IMR-90 (cell line): ENCODE measurements around the gene LAIR2. TPM values are rescaled to one million over a fixed set of nuclear protein-coding genes. Genes with fewer than 3 reads are reported as not detected.

Experiments
- ATAC-seq: fragments of 200-7000 bp; cut with Tn5 transposase; 2 replicates; pipeline ENCODE4 v1.9.1; 2020; ENCODE audit warnings: low read depth, mild to moderate bottlenecking, moderate library complexity
- BruUV-seq: library from RNA; stranded (reverse); fragments of 400-500 nt; replicated peaks from 2 replicates; lab custom pipeline; 2021; lab: Mats Ljungman, UMichigan
- CTCF ChIA-PET: fragments of 300-600 bp; formaldehyde crosslinking; extraction: SDS; loops from one replicate; lab custom pipeline; 2021; ENCODE audit warnings: antibody characterized with exemption; lab: Yijun Ruan, JAX
- POLR2A ChIA-PET: fragments of 300-600 bp; sonication (Branson Sonifier 250); formaldehyde crosslinking; loops from one replicate; lab custom pipeline; 2022; ENCODE audit warnings: antibody characterized with exemption; ENCODE audit not compliant: unreplicated experiment; lab: Charles Lee
- DNase-seq: peaks from one replicate; pipeline ENCODE4 v3.0.0; 2013
- H2AFZ ChIP-seq: replicated peaks from 2 replicates; pipeline ENCODE3; 2013; ENCODE audit warnings: low read length, mild to moderate bottlenecking; ENCODE audit not compliant: poor library complexity
- H2AK5ac ChIP-seq: 2 replicates; pipeline ENCODE4 v1.6.1; 2013; ENCODE audit warnings: low read depth, low read length, inconsistent platforms
- H2AK9ac ChIP-seq: replicated peaks from 2 replicates; pipeline ENCODE3; 2013; ENCODE audit warnings: mild to moderate bottlenecking, low read depth, low read length, moderate library complexity; ENCODE audit not compliant: poor library complexity
- H2BK120ac ChIP-seq: 2 replicates; pipeline ENCODE4 v1.6.1; 2013; ENCODE audit warnings: low read depth, low read length, inconsistent platforms
- H2BK15ac ChIP-seq: 3 replicates; pipeline ENCODE4 v1.6.1; 2013; ENCODE audit warnings: low read depth, low read length, inconsistent platforms
- H2BK20ac ChIP-seq: 2 replicates; pipeline ENCODE4 v1.6.1; 2013; ENCODE audit warnings: low read depth, mild to moderate bottlenecking, inconsistent platforms, low read length, moderate library complexity
- H2BK5ac ChIP-seq: 2 replicates; pipeline ENCODE4 v1.6.1; 2013; ENCODE audit warnings: mild to moderate bottlenecking, low read depth, low read length, inconsistent platforms; ENCODE audit not compliant: poor library complexity, severe bottlenecking
- H3K14ac ChIP-seq: replicated peaks from 2 replicates; pipeline ENCODE4 v1.6.1; 2013; ENCODE audit warnings: low read depth, low read length, inconsistent platforms
- H3K18ac ChIP-seq: 2 replicates; pipeline ENCODE4 v1.6.1; 2013; ENCODE audit warnings: low read depth, low read length, control low read depth
- H3K23ac ChIP-seq: 2 replicates; pipeline ENCODE4 v1.6.1; 2013; ENCODE audit warnings: low read depth, low read length, inconsistent platforms
- H3K27ac ChIP-seq: 2 replicates; pipeline ENCODE4 v1.5.1; 2013; ENCODE audit warnings: mild to moderate bottlenecking, control low read depth, low read length; ENCODE audit not compliant: insufficient read depth
- H3K27me3 ChIP-seq: 2 replicates; pipeline ENCODE4 v1.6.1; 2013; ENCODE audit warnings: low read length; ENCODE audit not compliant: control insufficient read depth, insufficient read depth
- H3K36me3 ChIP-seq: 2 replicates; pipeline ENCODE4 v1.6.1; 2013; ENCODE audit warnings: low read length, mixed read lengths; ENCODE audit not compliant: control insufficient read depth, insufficient read depth
- H3K4ac ChIP-seq: 2 replicates; pipeline ENCODE4 v1.6.1; 2013; ENCODE audit warnings: low read depth, low read length, inconsistent platforms
- H3K4me1 ChIP-seq: 2 replicates; pipeline ENCODE4 v1.6.1; 2013; ENCODE audit warnings: low read length, mixed read lengths; ENCODE audit not compliant: control insufficient read depth, insufficient read depth
- H3K4me2 ChIP-seq: 2 replicates; pipeline ENCODE4 v1.6.1; 2013; ENCODE audit warnings: low read depth, mild to moderate bottlenecking, control low read depth, low read length, moderate library complexity
- H3K4me3 ChIP-seq: 2 replicates; pipeline ENCODE4 v1.5.1; 2013; ENCODE audit warnings: low read depth, mild to moderate bottlenecking, control low read depth, low read length, moderate library complexity; ENCODE audit not compliant: insufficient read depth
- H3K56ac ChIP-seq: 2 replicates; pipeline ENCODE4 v1.6.1; 2013; ENCODE audit warnings: low read length, inconsistent platforms; ENCODE audit not compliant: insufficient read depth; ENCODE audit errors: extremely low read depth
- H3K79me1 ChIP-seq, 2 experiments: 2 replicates each; pipeline ENCODE4 v1.6.1; 2013; ENCODE audit warnings: low read length in 2 of 2, inconsistent platforms in 1 of 2, low read depth in 1 of 2
- H3K9ac ChIP-seq: 2 replicates; pipeline ENCODE4 v1.6.1; 2013; ENCODE audit warnings: low read depth, low read length, control low read depth
- H3K9me1 ChIP-seq: 2 replicates; pipeline ENCODE4 v1.6.1; 2013; ENCODE audit warnings: low read length, inconsistent platforms; ENCODE audit not compliant: insufficient read depth
- H3K9me3 ChIP-seq: 2 replicates; pipeline ENCODE4 v1.6.1; 2013; ENCODE audit warnings: low read length; ENCODE audit not compliant: control insufficient read depth, insufficient read depth
- H4K20me1 ChIP-seq: 2 replicates; pipeline ENCODE4 v1.6.1; 2013; ENCODE audit warnings: low read length, inconsistent platforms; ENCODE audit not compliant: insufficient read depth
- H4K5ac ChIP-seq: 2 replicates; pipeline ENCODE4 v1.6.1; 2013; ENCODE audit warnings: mild to moderate bottlenecking, low read depth, low read length, control low read depth
- H4K8ac ChIP-seq, 2 experiments: 2 replicates each; pipeline ENCODE4 v1.6.1; 2013; ENCODE audit warnings: low read depth in 2 of 2, low read length in 2 of 2, control low read depth in 1 of 2, inconsistent platforms in 1 of 2
- H4K91ac ChIP-seq: 2 replicates; pipeline ENCODE4 v1.6.1; 2013; ENCODE audit warnings: low read depth, low read length, inconsistent platforms; ENCODE audit not compliant: insufficient read depth
- CEBPB ChIP-seq: IDR thresholded peaks from 2 replicates; pipeline ENCODE4 v1.6.1; 2012; ENCODE audit warnings: low read depth, low read length, improper control_type of control experiment
- MXI1 ChIP-seq: IDR thresholded peaks from 2 replicates; pipeline ENCODE4 v1.6.1; 2012; ENCODE audit warnings: low read depth, mild to moderate bottlenecking, low read length, moderate library complexity, borderline replicate concordance
- POLR2A ChIP-seq: IDR thresholded peaks from 2 replicates; pipeline ENCODE4 v1.6.1; 2012; ENCODE audit warnings: mild to moderate bottlenecking, low read depth, low read length
- RCOR1 ChIP-seq: IDR thresholded peaks from 2 replicates; pipeline ENCODE4 v1.6.1; 2012; ENCODE audit warnings: mild to moderate bottlenecking, low read length, improper control_type of control experiment; ENCODE audit not compliant: insufficient replicate concordance
- SMC3 ChIP-seq: fragments of 150-350 bp; IDR thresholded peaks from 2 replicates; pipeline ENCODE4 v1.6.1; 2016; ENCODE audit warnings: low read depth, mild to moderate bottlenecking, antibody characterized with exemption, low read length, moderate library complexity
- WGBS, 2 experiments: methylation state at CpG; one replicate each; pipeline versions ENCODE4 v1.1.5 to v1.1.7; 2013; ENCODE audit warnings: missing lambda C conversion rate in 2 of 2; ENCODE audit not compliant: insufficient read length in 1 of 2; ENCODE audit errors: extremely low coverage in 2 of 2; 5-methylcytosine and 5-hydroxymethylcytosine counted together
- dilution Hi-C: fragments of 300-500 bp; cut with HindIII; formaldehyde crosslinking; loops from one replicate; pipeline ENCODE4 v1.14.3; 2018; ENCODE audit warnings: low sequenced_read_pairs; ENCODE audit not compliant: unreplicated experiment
- in situ Hi-C: fragments of 300-500 bp; cut with MboI; formaldehyde crosslinking; loops from 3 replicates; pipeline ENCODE4 v1.14.3; 2019; ENCODE audit warnings: low sequenced_read_pairs, inconsistent platforms, mixed read lengths
- intact Hi-C: fragments of 100-400 bp; cut with micrococcal nuclease; formaldehyde crosslinking; loops from 2 replicates; pipeline ENCODE4 v1.10.0; 2022
- polyA plus RNA-seq, 3 experiments: library from polyadenylated mRNA; depleted of rRNA; stranded (reverse); fragments of >200 nt; gene quantifications; 2 replicates each; pipeline ENCODE4 v1.2.3, GENCODE V29; 2012; ENCODE audit warnings: low replicate concordance in 1 of 3
- total RNA-seq: library from RNA; depleted of rRNA; stranded (reverse); fragments of >200 nt; gene quantifications from 2 replicates; pipeline ENCODE4 v1.2.3, GENCODE V29; 2012
- TF ChIP-seq, protein P1 (sequence below): fragments of 150-350 bp; IDR thresholded peaks from 2 replicates; pipeline ENCODE4 v1.6.1; 2016; ENCODE audit warnings: low read depth, mild to moderate bottlenecking, low read length, moderate library complexity, borderline replicate concordance

The LAIR2 gene
- total and polyA plus RNA-seq, 2 of the 4 experiments (the other 2 are of a cell fraction), result not detected

DNA sequence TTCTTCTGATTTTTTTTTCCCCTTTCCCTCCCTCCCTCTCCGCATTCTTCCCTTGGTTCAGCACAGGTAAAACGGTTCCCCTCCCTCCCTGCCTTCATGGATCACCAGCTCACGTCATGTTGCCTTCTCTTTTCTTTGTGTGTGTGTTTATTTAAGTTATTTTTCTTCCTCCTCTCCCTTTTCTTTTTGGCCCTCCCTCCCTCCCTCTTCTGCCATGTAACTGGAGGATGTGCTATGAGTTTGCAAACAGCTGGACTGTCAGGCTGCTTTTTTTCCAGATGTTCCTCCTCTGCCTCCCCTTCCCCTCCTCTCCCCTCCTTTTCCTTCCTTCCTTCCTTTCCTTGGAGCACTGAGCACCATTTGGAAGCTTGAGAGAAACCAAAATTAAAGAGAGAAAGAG lies 41.0 kb upstream of the LAIR2 start (continued):
- TF ChIP-seq, protein P1, sequence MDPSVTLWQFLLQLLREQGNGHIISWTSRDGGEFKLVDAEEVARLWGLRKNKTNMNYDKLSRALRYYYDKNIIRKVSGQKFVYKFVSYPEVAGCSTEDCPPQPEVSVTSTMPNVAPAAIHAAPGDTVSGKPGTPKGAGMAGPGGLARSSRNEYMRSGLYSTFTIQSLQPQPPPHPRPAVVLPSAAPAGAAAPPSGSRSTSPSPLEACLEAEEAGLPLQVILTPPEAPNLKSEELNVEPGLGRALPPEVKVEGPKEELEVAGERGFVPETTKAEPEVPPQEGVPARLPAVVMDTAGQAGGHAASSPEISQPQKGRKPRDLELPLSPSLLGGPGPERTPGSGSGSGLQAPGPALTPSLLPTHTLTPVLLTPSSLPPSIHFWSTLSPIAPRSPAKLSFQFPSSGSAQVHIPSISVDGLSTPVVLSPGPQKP, result no peak

DNA sequence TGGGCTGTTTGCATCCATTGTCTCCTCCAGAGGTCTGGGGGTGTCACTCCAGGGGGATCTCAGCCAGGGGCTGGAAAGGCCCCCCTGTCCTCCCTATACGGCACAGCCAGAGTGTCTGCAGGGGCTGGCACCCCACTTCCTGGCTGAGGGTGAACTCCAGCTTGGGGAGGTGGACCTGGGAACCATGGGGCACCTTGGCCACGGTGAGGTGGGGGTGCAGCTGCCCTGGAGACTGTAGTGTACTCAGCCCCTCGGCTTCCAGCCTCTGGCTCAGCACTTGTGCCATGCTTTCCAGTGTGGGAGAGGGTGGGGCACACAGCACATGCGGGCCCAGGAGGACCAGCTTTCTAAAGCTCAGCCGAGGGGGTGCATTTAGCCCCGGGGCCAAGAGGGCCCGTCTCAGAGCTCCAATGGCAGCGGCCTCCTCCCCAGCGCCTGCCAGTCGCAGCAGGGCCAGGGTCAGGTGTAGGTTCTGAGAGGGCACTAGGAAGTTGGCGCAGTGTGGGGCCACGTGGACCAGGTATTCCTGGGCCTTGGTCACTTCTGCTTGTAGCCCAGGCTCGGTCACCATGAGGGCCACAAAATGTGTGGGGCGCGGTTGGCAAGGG lies 40.5 kb upstream of the LAIR2 start:
- POLR2A ChIA-PET, result interaction anchor here (1.0 kb wide), 1 partner anchor 13 kb away, joined by 3 read pairs; the partner anchor contains the start of gene LENG8
- peak overlapping the region; percentile 88; the same call in 1 of the 2 replicates for H3K4me2 ChIP-seq
- dilution Hi-C loops, result no loop called here

More for the DNA sequence above, 40.5 kb upstream of the LAIR2 start:
- H3K36me3 ChIP-seq, result peaks cover 50% of the 10 kb centered on the region
- intact Hi-C loops (loop anchor here (10.0 kb wide), 1 partner anchor 623 kb away; no protein-coding TSS in a partner anchor), in situ Hi-C loops (loop anchor here (25.0 kb wide), 4 partner anchors 350 to 1675 kb away; partner anchors contain the start of genes NAT14, NDUFA3, OSCAR and PRPF31)
- no peak overlapping the region for H3K18ac ChIP-seq
- peak overlapping the region; percentile 77 for H4K91ac ChIP-seq
- TF ChIP-seq RCOR1 (no peak), MXI1 (no peak), CEBPB (no peak), POLR2A (no peak), SMC3 (no peak)
- TF ChIP-seq, protein P1, result no peak
- no peak overlapping the region; the same call in 1 of the 2 replicates for H3K23ac ChIP-seq
- no peak overlapping the region; the same call in 2 of the 3 replicates for H2BK15ac ChIP-seq
- H3K9me1 ChIP-seq, result peaks cover 6% of the 10 kb centered on the region; the same call in 1 of the 2 replicates
- no peak overlapping the region; the same call in 1 of the 2 replicates for H4K5ac ChIP-seq
- peak overlapping the region; percentile 52; the same call in 1 of the 2 replicates for H3K4me3 ChIP-seq
- peak overlapping the region; percentile 93 for H3K4ac ChIP-seq
- WGBS, 2 experiments, result 46% methylated on average over 9 of the region's 15 CpGs; no CpG with 5 or more reads in 1 of the 2 experiments
- ATAC-seq, result no peak
- no peak overlapping the region for H3K14ac ChIP-seq
- H3K9me3 ChIP-seq, result no peaks in the 10 kb centered on the region
- H3K27ac ChIP-seq, result peak overlapping the region; percentile 94
- H4K20me1 ChIP-seq, result peaks cover 48% of the 10 kb centered on the region
- peak overlapping the region; percentile 84 for H2AFZ ChIP-seq
- CTCF ChIA-PET, result no interaction called here
- no peak overlapping the region for H3K56ac ChIP-seq
- peak overlapping the region; percentile 94 for H2AK5ac ChIP-seq
- no peaks in the 10 kb centered on the region for H3K27me3 ChIP-seq
- H3K4me1 ChIP-seq, result peaks cover 18% of the 10 kb centered on the region
- peak overlapping the region; percentile 83 for H2BK5ac ChIP-seq
- no peak for DNase-seq
- peak overlapping the region; percentile 33; the same call in 1 of the 2 replicates for H2BK120ac ChIP-seq
- peak overlapping the region; percentile 30 to 95; a peak in 2 of 4 replicates for H4K8ac ChIP-seq
- peaks cover 11 to 41% of the 10 kb centered on the region in 2 experiments; a peak in 3 of 4 replicates for H3K79me1 ChIP-seq
- peak overlapping the region; percentile 77 for H3K9ac ChIP-seq
- H2AK9ac ChIP-seq, result peak overlapping the region; percentile 87
- BruUV-seq, result no TSS peak
- no peak overlapping the region for H2BK20ac ChIP-seq
